GM23338 (cell line): ENCODE measurements around the gene CD44. TPM values are rescaled to one million over a fixed set of nuclear protein-coding genes. Genes with fewer than 3 reads are reported as not detected.

Experiments used
- ATAC-seq: fragments of 200-7000 bp; cut with Tn5 transposase; 3 replicates; pipeline ENCODE4 v1.9.1; 2020
- DNase-seq: peaks from one replicate; pipeline ENCODE4 v3.0.0-alpha.2; 2015; ENCODE audit warnings: low spot score
- H2AFZ ChIP-seq: fragments of 200-600 bp; sonication (generic); 2 replicates; pipeline ENCODE4 v1.8.0; 2016; ENCODE audit warnings: antibody characterized with exemption, mild to moderate bottlenecking, moderate library complexity
- H3F3A ChIP-seq: fragments of 200-600 bp; sonication (generic); replicated peaks from 2 replicates; pipeline ENCODE4 v1.8.0; 2017; ENCODE audit warnings: antibody characterized with exemption, mixed run types, low read depth
- H3K27ac ChIP-seq: fragments of 200-600 bp; sonication (generic); 2 replicates; pipeline ENCODE4 v1.6.1; 2016; ENCODE audit warnings: low read depth
- H3K27me3 ChIP-seq: fragments of 200-600 bp; sonication (generic); 2 replicates; pipeline ENCODE4 v1.8.0; 2016; ENCODE audit warnings: mild to moderate bottlenecking, mixed run types, moderate library complexity; ENCODE audit not compliant: insufficient read depth
- H3K36me3 ChIP-seq: fragments of 200-600 bp; sonication (generic); 2 replicates; pipeline ENCODE4 v1.8.0; 2016; ENCODE audit warnings: mild to moderate bottlenecking; ENCODE audit not compliant: insufficient read depth
- H3K4me1 ChIP-seq: fragments of 200-600 bp; sonication (generic); 2 replicates; pipeline ENCODE4 v1.8.0; 2016; ENCODE audit warnings: mild to moderate bottlenecking, moderate library complexity; ENCODE audit not compliant: insufficient read depth
- H3K4me2 ChIP-seq: fragments of 200-600 bp; sonication (generic); 2 replicates; pipeline ENCODE4 v1.7.1; 2017; ENCODE audit warnings: mixed run types
- H3K4me3 ChIP-seq: fragments of 200-600 bp; sonication (generic); 2 replicates; pipeline ENCODE4 v1.6.1; 2016; ENCODE audit warnings: mixed run types
- H3K79me2 ChIP-seq: fragments of 200-600 bp; sonication (generic); replicated peaks from 2 replicates; pipeline ENCODE4 v1.8.0; 2017; ENCODE audit warnings: mild to moderate bottlenecking; ENCODE audit not compliant: insufficient read depth
- H3K9me2 ChIP-seq: fragments of 200-600 bp; sonication (generic); 2 replicates; pipeline ENCODE4 v1.8.0; 2017; ENCODE audit not compliant: insufficient read depth
- H4K20me1 ChIP-seq: fragments of 200-600 bp; sonication (generic); replicated peaks from 2 replicates; pipeline ENCODE4 v1.8.0; 2017; ENCODE audit warnings: mild to moderate bottlenecking; ENCODE audit not compliant: insufficient read depth
- H3K27ac Mint-ChIP-seq: 2 replicates; pipeline ENCODE4 v1.8.0; 2020; ENCODE audit warnings: inconsistent platforms, mild to moderate bottlenecking, moderate library complexity, mixed read lengths
- H3K27me3 Mint-ChIP-seq: 3 replicates; pipeline ENCODE4 v1.8.0; 2022; ENCODE audit warnings: low read depth, mild to moderate bottlenecking, moderate library complexity, mixed read lengths, inconsistent platforms; ENCODE audit not compliant: insufficient read depth, poor library complexity
- H3K36me3 Mint-ChIP-seq: 3 replicates; pipeline ENCODE4 v1.8.0; 2021; ENCODE audit warnings: low read depth, mild to moderate bottlenecking, inconsistent platforms, moderate library complexity, mixed read lengths
- H3K4me1 Mint-ChIP-seq: 3 replicates; pipeline ENCODE4 v1.8.0; 2020; ENCODE audit warnings: mild to moderate bottlenecking, inconsistent platforms, mixed read lengths
- H3K4me3 Mint-ChIP-seq: 3 replicates; pipeline ENCODE4 v1.8.0; 2021; ENCODE audit warnings: moderate library complexity, mild to moderate bottlenecking, inconsistent platforms, mixed read lengths
- H3K9me3 Mint-ChIP-seq: 3 replicates; pipeline ENCODE4 v1.8.0; 2020; ENCODE audit warnings: moderate library complexity, mild to moderate bottlenecking, inconsistent platforms, mixed read lengths
- CREB1 ChIP-seq: fragments of 250-450 bp; sonication (Bioruptor Pico); IDR thresholded peaks from 2 replicates; pipeline ENCODE4 v1.5.0; 2020; ENCODE audit warnings: low read depth, mild to moderate bottlenecking, moderate library complexity
- ETS1 ChIP-seq: IDR thresholded peaks from 2 replicates; pipeline ENCODE4 v1.6.1; 2016; ENCODE audit warnings: antibody characterized with exemption
- EZH2 ChIP-seq: fragments of 200-600 bp; sonication (generic); IDR thresholded peaks from one replicate; pipeline ENCODE4 v1.8.0; 2017; ENCODE audit warnings: antibody characterized with exemption, mild to moderate bottlenecking, low read depth; ENCODE audit not compliant: unreplicated experiment
- EZH2phosphoT487 ChIP-seq: fragments of 200-600 bp; sonication (generic); IDR thresholded peaks from one replicate; pipeline ENCODE4 v1.8.1; 2018; ENCODE audit warnings: antibody characterized with exemption; ENCODE audit not compliant: unreplicated experiment
- JUNB ChIP-seq: IDR thresholded peaks from one replicate; pipeline ENCODE4 v1.6.1; 2016; ENCODE audit warnings: antibody characterized with exemption; ENCODE audit not compliant: unreplicated experiment
- NANOG ChIP-seq: IDR thresholded peaks from 2 replicates; pipeline ENCODE4 v1.6.1; 2016; ENCODE audit warnings: antibody characterized with exemption, borderline replicate concordance
- POLR2AphosphoS5 ChIP-seq: IDR thresholded peaks from 2 replicates; pipeline ENCODE4 v1.6.1; 2016; ENCODE audit warnings: antibody characterized with exemption, low read depth
- REST ChIP-seq: IDR thresholded peaks from one replicate; pipeline ENCODE4 v1.6.1; 2018; ENCODE audit warnings: antibody characterized with exemption; ENCODE audit not compliant: unreplicated experiment
- STAT1 ChIP-seq: IDR thresholded peaks from one replicate; pipeline ENCODE4 v1.6.1; 2016; ENCODE audit warnings: antibody characterized with exemption; ENCODE audit not compliant: unreplicated experiment
- ZNF114 ChIP-seq: fragments of 250-450 bp; sonication (Bioruptor Pico); IDR thresholded peaks from 2 replicates; pipeline ENCODE4 v1.5.0; 2020; ENCODE audit warnings: mild to moderate bottlenecking, moderate library complexity
- ZNF331 ChIP-seq: fragments of 250-450 bp; sonication (Bioruptor Pico); IDR thresholded peaks from 2 replicates; pipeline ENCODE4 v1.5.0; 2020; ENCODE audit warnings: low read depth, mild to moderate bottlenecking, moderate library complexity
- ZNF462 ChIP-seq: fragments of 250-450 bp; sonication (Bioruptor Pico); IDR thresholded peaks from 2 replicates; pipeline ENCODE4 v1.5.0; 2020; ENCODE audit warnings: mild to moderate bottlenecking, moderate library complexity
- polyA plus RNA-seq: library from polyadenylated mRNA; unstranded; fragments of >200 nt; fragmentation: Nextera tagmentation; extraction: Ambion mirVana; gene quantifications from 2 replicates; pipeline ENCODE4 v1.2.1, GENCODE V29; 2016
- total RNA-seq: library from RNA; depleted of rRNA; stranded (reverse); fragments of >200 nt; shearing (Covaris generic); gene quantifications from 2 replicates; pipeline ENCODE4 v1.2.3, GENCODE V29; 2014

CD44 gene
- total and polyA plus RNA-seq, 2 experiments from 2014 or later: 4.0 to 10.1 TPM

GRCh38 chr11:35146711-35147110 lies 7.7 kb downstream of the CD44 start:
- peaks cover 3% of the 10 kb centered on the region for H3K27me3 Mint-ChIP-seq
- no peak overlapping the region for H3K4me2 ChIP-seq
- no peaks in the 10 kb centered on the region for H4K20me1 ChIP-seq
- H3K27me3 ChIP-seq: no peaks in the 10 kb centered on the region
- H3F3A ChIP-seq: no peaks in the 10 kb centered on the region
- ATAC-seq (no peak), DNase-seq (no peak)
- H3K9me3 Mint-ChIP-seq: peaks cover 4% of the 10 kb centered on the region; the same call in 1 of the 3 replicates
- no peaks in the 10 kb centered on the region for H3K79me2 ChIP-seq
- H3K36me3 Mint-ChIP-seq: no peaks in the 10 kb centered on the region; the same call in 2 of the 3 replicates
- H3K4me3 ChIP-seq: no peak overlapping the region
- no peaks in the 10 kb centered on the region for H3K36me3 ChIP-seq
- peaks cover 5% of the 10 kb centered on the region; the same call in 1 of the 2 replicates for H3K9me2 ChIP-seq
- peaks cover 18% of the 10 kb centered on the region for H3K4me1 Mint-ChIP-seq
- H3K27ac ChIP-seq: no peak overlapping the region
- no peak for TF ChIP-seq JUNB
- no peak for TF ChIP-seq ZNF114 (CRISPR knock-in tag)
- TF ChIP-seq ZNF331 (CRISPR knock-in tag): no peak
- H2AFZ ChIP-seq: no peak overlapping the region
- H3K4me1 ChIP-seq: peaks cover 16% of the 10 kb centered on the region; the same call in 1 of the 2 replicates
- no peak overlapping the region for H3K27ac Mint-ChIP-seq
- no peak overlapping the region for H3K4me3 Mint-ChIP-seq

- no peak for DNase-seq
- Histone ChIP-seq H2AFZ (no peak overlapping the region), H3K27me3 (no peaks in the 10 kb centered on the region), H3K4me2 (no peak overlapping the region), H3K9me2 (peaks cover 5% of the 10 kb centered on the region; the same call in 1 of the 2 replicates), H4K20me1 (no peaks in the 10 kb centered on the region), H3K79me2 (no peaks in the 10 kb centered on the region), H3K4me1 (peaks cover 18% of the 10 kb centered on the region; the same call in 1 of the 2 replicates), H3F3A (no peaks in the 10 kb centered on the region), H3K36me3 (no peaks in the 10 kb centered on the region), H3K27ac (no peak overlapping the region), H3K4me3 (no peak overlapping the region)
- H3K27ac Mint-ChIP-seq: no peak overlapping the region
- peaks cover 4% of the 10 kb centered on the region; the same call in 1 of the 3 replicates for H3K9me3 Mint-ChIP-seq
- H3K4me1 Mint-ChIP-seq: peaks cover 23% of the 10 kb centered on the region
- H3K4me3 Mint-ChIP-seq: no peak overlapping the region
- peaks cover 3% of the 10 kb centered on the region for H3K27me3 Mint-ChIP-seq
- no peaks in the 10 kb centered on the region; the same call in 2 of the 3 replicates for H3K36me3 Mint-ChIP-seq
- ATAC-seq: no peak
- TF ChIP-seq ETS1: no peak
- TF ChIP-seq ZNF462 (CRISPR knock-in tag): no peak
- no peak for TF ChIP-seq REST
- no peak for TF ChIP-seq NANOG
- TF ChIP-seq CREB1 (CRISPR knock-in tag): no peak
- TF ChIP-seq EZH2phosphoT487: no peak
- TF ChIP-seq STAT1: no peak
- TF ChIP-seq POLR2AphosphoS5: no peak
- no peak for TF ChIP-seq ZNF331 (CRISPR knock-in tag)
- no peak for TF ChIP-seq ZNF114 (CRISPR knock-in tag)
- TF ChIP-seq EZH2: no peak
- no peak for TF ChIP-seq JUNB
These were observed 8.3 kb downstream of the CD44 start for GRCh38 chr11:35147235-35147634.
